A549 treated with CpdA at 1 μM for 4 hours (cell line): ENCODE data around the gene DCUN1D4. TPM values are rescaled to one million over a fixed set of nuclear protein-coding genes. Genes with fewer than 3 reads are reported as not detected.

ENCODE experiments used
- total RNA-seq: library from RNA; stranded (reverse); fragments of 200-300 nt; extraction: Qiagen RNA extraction; gene quantifications from 5 replicates; pipeline ENCODE4 v1.2.3, GENCODE V29; 2022; ENCODE audit warnings: low read depth

The DCUN1D4 gene
- total RNA-seq = 14.9 to 22.9 TPM (median 20.1 TPM) in 5 replicates

GRCh38 chr4:51842554-51843308 is at the start of gene DCUN1D4:
TSS of gene DCUN1D4 (plus strand) at chr4:51843153. CDS start at chr4:51843243, 90 bp downstream.

Other genes starting within 250 kb of the DCUN1D4 start
- gene LRRC66, start 177.2 kb downstream of the DCUN1D4 start, total RNA-seq = 0.05 to 0.26 TPM (median 0.13 TPM) in 4 of 5 replicates, not detected in the other
- 17.1 to 20.1 TPM (median 17.3 TPM) in 5 replicates for gene SGCB, start 195.1 kb downstream of the DCUN1D4 start, total RNA-seq
- 3.8 to 5.1 TPM (median 4.5 TPM) in 5 replicates for gene SPATA18, start 208.2 kb downstream of the DCUN1D4 start, total RNA-seq